Stimulated activated CD8-positive, alpha-beta memory T cell treated with anti-CD3 and anti-CD28 coated beads, Interleukin-2, amount 100 ng/mL, for 48 hours (primary cell): ENCODE results near the gene BANP.
"Not testable (repeated sequence)": the region's sequence is repeated elsewhere in the genome, so short reads cannot be mapped to it uniquely, and the experiment has no call there.

Experiments used
- DNase-seq, 2 donors: peaks; one replicate each; pipeline ENCODE4 v3.0.0-alpha.2; 2020; ENCODE audit warnings: low read depth in 2 of 2

The BANP gene

GRCh38 chr16:88121391-88121790, 170.2 kb downstream of the BANP start:
- not testable (repeated sequence) for DNase-seq

GRCh38 chr16:88121886-88122580, 170.8 kb downstream of the BANP start:
- DNase-seq = no peak
